Stimulated activated CD8-positive, alpha-beta memory T cell treated with anti-CD3 and anti-CD28 coated beads, Interleukin-7, amount 100 ng/mL, for 24 hours (primary cell): ENCODE data around the gene CACNA1D.

Source experiments
- DNase-seq: peaks from one replicate; pipeline ENCODE4 v3.0.0-alpha.2; 2020; ENCODE audit warnings: low read depth

The CACNA1D gene

GRCh38 chr3:53750253-53751210 lies 256.1 kb downstream of the CACNA1D start:
- DNase-seq, result no peak

GRCh38 chr3:53753518-53754183 lies 259.2 kb downstream of the CACNA1D start:
- no peak for DNase-seq

GRCh38 chr3:53754325-53754724 lies 259.9 kb downstream of the CACNA1D start:
- no peak for DNase-seq

GRCh38 chr3:53758846-53759245 lies 264.4 kb downstream of the CACNA1D start:
- no peak for DNase-seq

GRCh38 chr3:53763353-53763752 lies 268.9 kb downstream of the CACNA1D start:
- no peak for DNase-seq

- no peak for DNase-seq
Observed at GRCh38 chr3:53764026-53764775, 269.8 kb downstream of the CACNA1D start.

GRCh38 chr3:53765753-53766152 lies 271.3 kb downstream of the CACNA1D start:
- no peak for DNase-seq

- no peak for DNase-seq
Observed at GRCh38 chr3:53766706-53767105, 272.3 kb downstream of the CACNA1D start.

GRCh38 chr3:53768478-53769459 lies 274.4 kb downstream of the CACNA1D start:
- DNase-seq, result no peak

- no peak for DNase-seq
Observed at GRCh38 chr3:53772562-53772961, 278.2 kb downstream of the CACNA1D start.

- DNase-seq, result no peak
Observed at GRCh38 chr3:53773021-53773436, 278.6 kb downstream of the CACNA1D start.

GRCh38 chr3:53773611-53774368 lies 279.4 kb downstream of the CACNA1D start:
- no peak for DNase-seq

GRCh38 chr3:53774414-53774813 lies 280.0 kb downstream of the CACNA1D start:
- DNase-seq, result no peak

- no peak for DNase-seq
Observed at GRCh38 chr3:53775018-53775417, 280.6 kb downstream of the CACNA1D start.

- no peak for DNase-seq
Observed at GRCh38 chr3:53775834-53776251, 281.4 kb downstream of the CACNA1D start.

GRCh38 chr3:53776494-53777101 lies 282.2 kb downstream of the CACNA1D start:
- no peak for DNase-seq

GRCh38 chr3:53777468-53777867 lies 283.1 kb downstream of the CACNA1D start:
- no peak for DNase-seq

GRCh38 chr3:53778153-53778552 lies 283.7 kb downstream of the CACNA1D start:
- DNase-seq, result no peak

- no peak for DNase-seq
Observed at GRCh38 chr3:53780171-53780570, 285.8 kb downstream of the CACNA1D start.

- DNase-seq, result no peak
Observed at GRCh38 chr3:53780806-53781205, 286.4 kb downstream of the CACNA1D start.
